H1 (cell line): ENCODE measurements around the gene GRM1. TPM values are rescaled to one million over a fixed set of nuclear protein-coding genes. Genes with fewer than 3 reads are reported as not detected.

ENCODE experiments used
- BCL11A ChIP-seq, 2 experiments: IDR thresholded peaks; one replicate each; pipeline ENCODE4 v1.6.1; 2011; ENCODE audit warnings: low read depth in 2 of 2, low read length in 2 of 2, mild to moderate bottlenecking in 2 of 2
- SIN3A ChIP-seq, 2 experiments: IDR thresholded peaks in 1 of 2; conservative IDR thresholded peaks in 1 of 2; 2 replicates each; pipeline ENCODE4 v1.6.1; 2011 to 2012; ENCODE audit warnings: low read length in 2 of 2, improper control_type of control experiment in 1 of 2, low read depth in 1 of 2, mild to moderate bottlenecking in 1 of 2
- YY1 ChIP-seq: IDR thresholded peaks from 2 replicates; pipeline ENCODE4 v1.6.1; 2011; ENCODE audit warnings: low read depth, mild to moderate bottlenecking, low read length
- polyA plus RNA-seq, 7 experiments: library from polyadenylated mRNA; depleted of rRNA in 3 of 7; stranded (reverse) in 5 of 7; unstranded in 2 of 7; fragments of >200 nt in 5 of 7; fragments of 200-250 nt in 2 of 7; gene quantifications; 1 replicate in 5 of 7; 2 replicates in 1 of 7; 4 replicates in 1 of 7; pipeline versions ENCODE4 v1.2.1 to v1.2.3, GENCODE V29; 2011 to 2013; ENCODE audit warnings: missing spikeins in 2 of 7, mixed read lengths in 2 of 7
- total RNA-seq: library from RNA; stranded (reverse); fragmentation: NEBNext Ultra II Directional; extraction: Animal tissue kit (Norgen Biotek cat#: 25700); gene quantifications from 2 replicates; pipeline ENCODE4 v1.2.1, GENCODE V29; 2021
- TF ChIP-seq, protein P1 (sequence below): fragments of 300-600 bp; sonication (generic); IDR thresholded peaks from 2 replicates; pipeline ENCODE4 v1.7.1; 2012; ENCODE audit warnings: low read length, moderate library complexity, mild to moderate bottlenecking, inconsistent platforms; ENCODE audit not compliant: insufficient replicate concordance

Gene GRM1
- total and polyA plus RNA-seq, 2 of the 8 experiments (the other 6 are each of a cell fraction or from before 2014, with no cell fraction given), result 0.15 to 1.3 TPM

GRCh38 chr6:146047371-146047770 lies 18.5 kb downstream of the GRM1 start (continued):
- TF ChIP-seq, protein P1, sequence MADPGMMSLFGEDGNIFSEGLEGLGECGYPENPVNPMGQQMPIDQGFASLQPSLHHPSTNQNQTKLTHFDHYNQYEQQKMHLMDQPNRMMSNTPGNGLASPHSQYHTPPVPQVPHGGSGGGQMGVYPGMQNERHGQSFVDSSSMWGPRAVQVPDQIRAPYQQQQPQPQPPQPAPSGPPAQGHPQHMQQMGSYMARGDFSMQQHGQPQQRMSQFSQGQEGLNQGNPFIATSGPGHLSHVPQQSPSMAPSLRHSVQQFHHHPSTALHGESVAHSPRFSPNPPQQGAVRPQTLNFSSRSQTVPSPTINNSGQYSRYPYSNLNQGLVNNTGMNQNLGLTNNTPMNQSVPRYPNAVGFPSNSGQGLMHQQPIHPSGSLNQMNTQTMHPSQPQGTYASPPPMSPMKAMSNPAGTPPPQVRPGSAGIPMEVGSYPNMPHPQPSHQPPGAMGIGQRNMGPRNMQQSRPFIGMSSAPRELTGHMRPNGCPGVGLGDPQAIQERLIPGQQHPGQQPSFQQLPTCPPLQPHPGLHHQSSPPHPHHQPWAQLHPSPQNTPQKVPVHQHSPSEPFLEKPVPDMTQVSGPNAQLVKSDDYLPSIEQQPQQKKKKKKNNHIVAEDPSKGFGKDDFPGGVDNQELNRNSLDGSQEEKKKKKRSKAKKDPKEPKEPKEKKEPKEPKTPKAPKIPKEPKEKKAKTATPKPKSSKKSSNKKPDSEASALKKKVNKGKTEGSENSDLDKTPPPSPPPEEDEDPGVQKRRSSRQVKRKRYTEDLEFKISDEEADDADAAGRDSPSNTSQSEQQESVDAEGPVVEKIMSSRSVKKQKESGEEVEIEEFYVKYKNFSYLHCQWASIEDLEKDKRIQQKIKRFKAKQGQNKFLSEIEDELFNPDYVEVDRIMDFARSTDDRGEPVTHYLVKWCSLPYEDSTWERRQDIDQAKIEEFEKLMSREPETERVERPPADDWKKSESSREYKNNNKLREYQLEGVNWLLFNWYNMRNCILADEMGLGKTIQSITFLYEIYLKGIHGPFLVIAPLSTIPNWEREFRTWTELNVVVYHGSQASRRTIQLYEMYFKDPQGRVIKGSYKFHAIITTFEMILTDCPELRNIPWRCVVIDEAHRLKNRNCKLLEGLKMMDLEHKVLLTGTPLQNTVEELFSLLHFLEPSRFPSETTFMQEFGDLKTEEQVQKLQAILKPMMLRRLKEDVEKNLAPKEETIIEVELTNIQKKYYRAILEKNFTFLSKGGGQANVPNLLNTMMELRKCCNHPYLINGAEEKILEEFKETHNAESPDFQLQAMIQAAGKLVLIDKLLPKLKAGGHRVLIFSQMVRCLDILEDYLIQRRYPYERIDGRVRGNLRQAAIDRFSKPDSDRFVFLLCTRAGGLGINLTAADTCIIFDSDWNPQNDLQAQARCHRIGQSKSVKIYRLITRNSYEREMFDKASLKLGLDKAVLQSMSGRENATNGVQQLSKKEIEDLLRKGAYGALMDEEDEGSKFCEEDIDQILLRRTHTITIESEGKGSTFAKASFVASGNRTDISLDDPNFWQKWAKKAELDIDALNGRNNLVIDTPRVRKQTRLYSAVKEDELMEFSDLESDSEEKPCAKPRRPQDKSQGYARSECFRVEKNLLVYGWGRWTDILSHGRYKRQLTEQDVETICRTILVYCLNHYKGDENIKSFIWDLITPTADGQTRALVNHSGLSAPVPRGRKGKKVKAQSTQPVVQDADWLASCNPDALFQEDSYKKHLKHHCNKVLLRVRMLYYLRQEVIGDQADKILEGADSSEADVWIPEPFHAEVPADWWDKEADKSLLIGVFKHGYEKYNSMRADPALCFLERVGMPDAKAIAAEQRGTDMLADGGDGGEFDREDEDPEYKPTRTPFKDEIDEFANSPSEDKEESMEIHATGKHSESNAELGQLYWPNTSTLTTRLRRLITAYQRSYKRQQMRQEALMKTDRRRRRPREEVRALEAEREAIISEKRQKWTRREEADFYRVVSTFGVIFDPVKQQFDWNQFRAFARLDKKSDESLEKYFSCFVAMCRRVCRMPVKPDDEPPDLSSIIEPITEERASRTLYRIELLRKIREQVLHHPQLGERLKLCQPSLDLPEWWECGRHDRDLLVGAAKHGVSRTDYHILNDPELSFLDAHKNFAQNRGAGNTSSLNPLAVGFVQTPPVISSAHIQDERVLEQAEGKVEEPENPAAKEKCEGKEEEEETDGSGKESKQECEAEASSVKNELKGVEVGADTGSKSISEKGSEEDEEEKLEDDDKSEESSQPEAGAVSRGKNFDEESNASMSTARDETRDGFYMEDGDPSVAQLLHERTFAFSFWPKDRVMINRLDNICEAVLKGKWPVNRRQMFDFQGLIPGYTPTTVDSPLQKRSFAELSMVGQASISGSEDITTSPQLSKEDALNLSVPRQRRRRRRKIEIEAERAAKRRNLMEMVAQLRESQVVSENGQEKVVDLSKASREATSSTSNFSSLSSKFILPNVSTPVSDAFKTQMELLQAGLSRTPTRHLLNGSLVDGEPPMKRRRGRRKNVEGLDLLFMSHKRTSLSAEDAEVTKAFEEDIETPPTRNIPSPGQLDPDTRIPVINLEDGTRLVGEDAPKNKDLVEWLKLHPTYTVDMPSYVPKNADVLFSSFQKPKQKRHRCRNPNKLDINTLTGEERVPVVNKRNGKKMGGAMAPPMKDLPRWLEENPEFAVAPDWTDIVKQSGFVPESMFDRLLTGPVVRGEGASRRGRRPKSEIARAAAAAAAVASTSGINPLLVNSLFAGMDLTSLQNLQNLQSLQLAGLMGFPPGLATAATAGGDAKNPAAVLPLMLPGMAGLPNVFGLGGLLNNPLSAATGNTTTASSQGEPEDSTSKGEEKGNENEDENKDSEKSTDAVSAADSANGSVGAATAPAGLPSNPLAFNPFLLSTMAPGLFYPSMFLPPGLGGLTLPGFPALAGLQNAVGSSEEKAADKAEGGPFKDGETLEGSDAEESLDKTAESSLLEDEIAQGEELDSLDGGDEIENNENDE, result no peak
- TF ChIP-seq YY1 (no peak), SIN3A (conservative IDR thresholded peaks at IDR 0.05 in 1 of 2, IDR thresholded peaks at IDR 0.05 in 1 of 2; ENCODE audit: low read depth in 1 of 2, low read length in 2 of 2) (no peak), BCL11A (IDR thresholded peaks at IDR 0.05; ENCODE audit: low read depth in 2 of 2, low read length in 2 of 2) (no peak)
